Lung (tissue), 12 donors: Measurements from ENCODE around the gene ARGLU1. TPM values are rescaled to one million over a fixed set of nuclear protein-coding genes. Genes with fewer than 3 reads are reported as not detected.

Source experiments
- ATAC-seq: fragments of 200-7000 bp; cut with Tn5 transposase; one replicate; pipeline ENCODE4 v1.9.1; 2020; ENCODE audit warnings: moderate number of reproducible peaks; ENCODE audit not compliant: insufficient read depth, low FRiP score
- DNase-seq, 3 donors: peaks; one replicate each; pipeline ENCODE4 v3.0.0-alpha.2; 2013 to 2017
- H3K27ac ChIP-seq, 2 donors: one replicate each; pipeline ENCODE4 v1.5.1; 2013; ENCODE audit warnings: mild to moderate bottlenecking in 2 of 2, moderate library complexity in 2 of 2, control low read depth in 1 of 2, inconsistent platforms in 1 of 2, low read depth in 1 of 2, low read length in 1 of 2
- H3K27me3 ChIP-seq, 3 donors: one replicate each; pipeline ENCODE4 v1.5.1; 2013; ENCODE audit warnings: low read length in 2 of 3; ENCODE audit not compliant: control insufficient read depth in 3 of 3, insufficient read depth in 3 of 3
- H3K36me3 ChIP-seq, 4 donors: one replicate each; pipeline ENCODE4 v1.5.1; 2013; ENCODE audit warnings: low read length in 4 of 4, mild to moderate bottlenecking in 1 of 4, moderate library complexity in 1 of 4; ENCODE audit not compliant: control insufficient read depth in 4 of 4, insufficient read depth in 4 of 4
- H3K4me1 ChIP-seq, 5 donors: one replicate each; pipeline ENCODE4 v1.5.1; 2013; ENCODE audit warnings: low read length in 5 of 5, mild to moderate bottlenecking in 2 of 5, moderate library complexity in 1 of 5; ENCODE audit not compliant: control insufficient read depth in 5 of 5, insufficient read depth in 5 of 5
- H3K4me3 ChIP-seq: one replicate; pipeline ENCODE4 v1.5.1; 2013; ENCODE audit warnings: mild to moderate bottlenecking, control low read depth, moderate library complexity
- H3K9ac ChIP-seq, 2 donors: one replicate each; pipeline ENCODE4 v1.5.1; 2013; ENCODE audit warnings: low read length in 2 of 2, control low read depth in 1 of 2; ENCODE audit not compliant: insufficient read depth in 1 of 2
- H3K9me3 ChIP-seq, 4 donors: one replicate each; pipeline ENCODE4 v1.5.1; 2013; ENCODE audit warnings: low read length in 3 of 4, mild to moderate bottlenecking in 1 of 4, moderate library complexity in 1 of 4; ENCODE audit not compliant: control insufficient read depth in 4 of 4, insufficient read depth in 3 of 4
- CTCF ChIP-seq: IDR thresholded peaks from 2 replicates; pipeline ENCODE4 v1.5.1; 2012; ENCODE audit warnings: mild to moderate bottlenecking; ENCODE audit errors: control extremely low read depth, extremely low read depth
- WGBS, 2 donors: extraction: QIAGEN DNeasy Blood & Tissue Kit; methylation state at CpG; one replicate each; pipeline ENCODE4 v1.1.7; 2013; 5-methylcytosine and 5-hydroxymethylcytosine counted together
- polyA plus RNA-seq, 2 donors: library from polyadenylated mRNA; stranded (reverse); fragments of 200-250 nt; gene quantifications; one replicate each; pipeline ENCODE4 v1.2.1, GENCODE V29; 2013
- total RNA-seq, 2 donors: library from RNA; depleted of rRNA in 1 of 2; stranded (reverse); fragments of >200 nt in 1 of 2; gene quantifications; one replicate each; pipeline ENCODE4 v1.2.1, GENCODE V29; 2014 to 2021
- donor health status: control.
- donor health status: control.
- donor health status: Bipolar disorder and iron deficiency.
- donor health status: healthy.
- donor health status: DM: yes; HTN: yes; CAD: no.

The ARGLU1 gene
- total and polyA plus RNA-seq, 4 donors, result 58.8 to 256 (median 91.5) TPM

DNA sequence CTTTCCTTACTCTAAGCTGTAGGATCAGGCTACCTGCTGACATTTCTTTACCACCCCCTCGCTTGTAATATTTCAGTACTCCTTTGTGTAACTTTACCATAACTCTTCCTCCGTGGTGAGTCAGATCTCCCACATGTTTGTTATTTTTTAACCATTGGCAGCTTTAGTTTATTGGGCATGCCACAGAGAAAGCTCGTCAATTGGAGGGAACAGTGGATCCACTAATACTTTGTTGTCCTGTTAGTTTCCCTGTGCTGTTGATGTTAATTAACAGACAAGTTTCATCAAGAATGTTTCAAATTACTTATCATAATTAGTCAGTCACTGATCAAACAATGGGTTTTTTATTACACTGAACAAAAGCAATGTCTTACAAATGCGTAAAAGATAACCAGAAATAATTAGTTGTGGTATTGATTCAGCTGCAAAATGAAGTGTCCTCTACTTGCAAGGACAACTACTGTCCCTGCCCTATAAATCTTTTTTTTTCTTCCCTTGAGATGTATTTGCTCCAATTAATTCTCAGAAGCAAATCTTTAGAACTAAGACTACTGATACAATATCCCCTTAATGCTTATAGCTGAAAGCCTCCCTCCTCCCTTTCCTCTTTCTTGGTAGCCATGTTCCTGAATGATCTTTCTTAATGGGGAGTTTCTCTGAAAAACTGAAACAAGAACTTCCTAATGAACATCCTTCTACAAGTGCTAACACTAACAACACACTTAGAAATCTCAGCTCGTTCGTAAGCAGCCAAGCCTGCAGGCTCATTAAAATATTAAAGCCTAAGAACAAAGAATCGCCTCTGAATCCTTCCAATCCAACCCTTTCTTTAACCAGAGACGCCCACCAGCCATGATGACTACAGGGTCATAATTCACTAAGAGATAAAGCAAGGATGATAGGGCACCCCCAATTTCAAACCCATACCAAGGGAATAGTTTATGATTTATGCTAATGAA lies 54.6 kb downstream of the ARGLU1 start:
- ATAC-seq (no peak), DNase-seq (no peak)
- no peaks in the 10 kb centered on the region for H3K27me3 ChIP-seq
- no peak overlapping the region for H3K27ac ChIP-seq
- H3K9me3 ChIP-seq, result no peaks in the 10 kb centered on the region
- no peak for TF ChIP-seq CTCF
- H3K9ac ChIP-seq, result no peak overlapping the region
- no peak overlapping the region for H3K4me3 ChIP-seq
- peaks cover 0 to 14% (median 4%) of the 10 kb centered on the region in 4 donors for H3K36me3 ChIP-seq
- H3K4me1 ChIP-seq, result peaks cover 0 to 15% (median 6%) of the 10 kb centered on the region in 5 donors
- 59 to 72% methylated on average over 8 of the region's 8 CpGs for WGBS, 2 donors

DNA sequence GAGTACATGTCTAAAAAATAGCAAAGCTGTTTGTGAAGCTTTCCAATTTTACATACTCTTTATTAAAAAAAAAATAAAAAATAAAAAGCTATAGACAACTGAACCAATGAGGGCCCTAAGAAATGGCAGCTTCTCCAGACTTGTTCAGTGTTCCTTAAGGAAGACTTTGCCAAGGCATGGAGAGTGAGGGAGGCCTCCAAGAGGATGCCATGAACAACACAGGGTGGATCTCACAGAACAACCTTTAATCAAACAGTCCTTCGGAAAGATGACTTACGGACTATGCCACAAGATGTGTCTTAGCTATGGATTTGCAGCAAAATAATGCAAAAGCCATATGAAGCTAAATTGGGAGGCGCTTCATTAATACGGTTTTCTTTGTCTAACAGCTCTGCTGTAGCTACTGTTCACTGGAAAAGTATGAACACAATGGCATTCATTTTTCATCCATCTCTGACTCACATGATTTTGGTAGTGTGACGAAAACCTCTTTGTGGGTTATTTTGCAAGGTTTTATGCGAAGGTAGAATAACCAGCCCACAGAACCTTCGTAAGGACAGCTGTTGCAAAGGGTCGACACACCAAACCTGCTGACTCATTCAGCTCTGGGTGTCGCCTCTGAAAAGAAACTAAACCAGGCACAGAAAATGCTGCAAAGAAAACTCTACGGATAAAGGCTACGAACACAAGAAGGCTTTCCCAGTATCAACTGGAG lies 60.2 kb downstream of the ARGLU1 start:
- H3K36me3 ChIP-seq, result peaks cover 0 to 30% (median 7%) of the 10 kb centered on the region in 4 donors
- H3K4me3 ChIP-seq, result no peak overlapping the region
- no peak for TF ChIP-seq CTCF
- DNase-seq (no peak), ATAC-seq (no peak)
- no peaks in the 10 kb centered on the region for H3K27me3 ChIP-seq
- 37 to 59% methylated on average over 11 of the region's 11 CpGs for WGBS, 2 donors
- no peak overlapping the region for H3K9ac ChIP-seq
- H3K27ac ChIP-seq, result no peak overlapping the region
- no peaks in the 10 kb centered on the region for H3K9me3 ChIP-seq
- H3K4me1 ChIP-seq, result peaks cover 0 to 6% (median 0%) of the 10 kb centered on the region in 5 donors

- Histone ChIP-seq H3K9ac (no peak overlapping the region), H3K36me3 (peaks cover 0 to 30% (median 6%) of the 10 kb centered on the region in 4 donors), H3K4me1 (peaks cover 0 to 6% (median 0%) of the 10 kb centered on the region in 5 donors), H3K27me3 (no peaks in the 10 kb centered on the region), H3K9me3 (no peaks in the 10 kb centered on the region), H3K4me3 (no peak overlapping the region), H3K27ac (no peak overlapping the region)
- 68 to 76% methylated on average over 2 of the region's 2 CpGs for WGBS, 2 donors
- ATAC-seq (no peak), DNase-seq (no peak)
- no peak for TF ChIP-seq CTCF
These were observed 61.7 kb downstream of the ARGLU1 start for GRCh38 chr13:106506286-106506685.
